ENCODE measurements around the gene ZPR1. TPM values are rescaled to one million over a fixed set of nuclear protein-coding genes. Genes with fewer than 3 reads are reported as not detected.

Gene ZPR1
- total RNA-seq, 1 donor from 2014 or later, result 35.4 TPM

DNA sequence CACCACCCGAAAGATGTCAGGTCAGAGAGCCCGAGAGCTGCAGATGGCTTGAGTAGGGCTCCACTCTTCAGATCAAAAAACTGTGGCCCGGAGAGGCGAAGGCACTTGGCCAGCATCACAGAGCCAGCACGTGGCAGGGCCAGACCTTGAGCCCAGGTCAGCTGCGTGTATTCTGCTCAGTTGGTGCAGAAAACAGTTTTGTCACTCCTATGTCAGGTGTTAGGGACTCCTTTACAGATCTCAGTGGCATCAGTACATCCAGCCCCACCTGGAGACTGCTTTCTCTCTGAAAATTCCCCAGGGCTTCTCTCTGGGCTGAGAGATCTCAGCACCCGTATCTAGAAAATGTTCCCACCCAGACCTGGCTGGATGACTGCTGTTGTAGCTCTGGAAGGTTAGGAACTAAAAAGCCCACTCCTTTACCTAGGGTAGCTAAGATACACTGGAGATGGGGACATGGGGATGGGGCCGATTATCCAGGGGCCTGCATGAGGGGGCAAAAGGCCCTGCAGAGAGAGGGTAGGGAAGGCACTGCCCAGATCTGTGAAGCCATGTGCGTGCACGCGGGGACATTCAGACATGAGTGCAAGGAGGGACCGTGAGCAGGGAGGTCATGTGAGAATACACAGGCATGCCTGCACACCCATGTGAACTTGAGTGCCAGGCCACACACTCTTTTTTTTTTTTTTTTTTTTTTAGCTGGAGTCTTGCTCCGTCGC lies 46.2 kb upstream of the ZPR1 start:
- intact Hi-C loops (cut with DNase I), result no loop called here
- H3K9me3 ChIP-seq, result no peaks in the 10 kb centered on the region
- H3K27ac ChIP-seq, result peak overlapping the region; percentile 88
- H3K27me3 ChIP-seq (ENCODE audit: low read depth), result no peaks in the 10 kb centered on the region
- no peaks in the 10 kb centered on the region for H3K36me3 ChIP-seq
- ATAC-seq (no peak), DNase-seq (no peak)
- no peak overlapping the region for H3K4me3 ChIP-seq
- TF ChIP-seq, protein P1, sequence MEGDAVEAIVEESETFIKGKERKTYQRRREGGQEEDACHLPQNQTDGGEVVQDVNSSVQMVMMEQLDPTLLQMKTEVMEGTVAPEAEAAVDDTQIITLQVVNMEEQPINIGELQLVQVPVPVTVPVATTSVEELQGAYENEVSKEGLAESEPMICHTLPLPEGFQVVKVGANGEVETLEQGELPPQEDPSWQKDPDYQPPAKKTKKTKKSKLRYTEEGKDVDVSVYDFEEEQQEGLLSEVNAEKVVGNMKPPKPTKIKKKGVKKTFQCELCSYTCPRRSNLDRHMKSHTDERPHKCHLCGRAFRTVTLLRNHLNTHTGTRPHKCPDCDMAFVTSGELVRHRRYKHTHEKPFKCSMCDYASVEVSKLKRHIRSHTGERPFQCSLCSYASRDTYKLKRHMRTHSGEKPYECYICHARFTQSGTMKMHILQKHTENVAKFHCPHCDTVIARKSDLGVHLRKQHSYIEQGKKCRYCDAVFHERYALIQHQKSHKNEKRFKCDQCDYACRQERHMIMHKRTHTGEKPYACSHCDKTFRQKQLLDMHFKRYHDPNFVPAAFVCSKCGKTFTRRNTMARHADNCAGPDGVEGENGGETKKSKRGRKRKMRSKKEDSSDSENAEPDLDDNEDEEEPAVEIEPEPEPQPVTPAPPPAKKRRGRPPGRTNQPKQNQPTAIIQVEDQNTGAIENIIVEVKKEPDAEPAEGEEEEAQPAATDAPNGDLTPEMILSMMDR (IDR thresholded peaks at IDR 0.05), result no peak
- H3K4me1 ChIP-seq, result peaks cover 35% of the 10 kb centered on the region

DNA sequence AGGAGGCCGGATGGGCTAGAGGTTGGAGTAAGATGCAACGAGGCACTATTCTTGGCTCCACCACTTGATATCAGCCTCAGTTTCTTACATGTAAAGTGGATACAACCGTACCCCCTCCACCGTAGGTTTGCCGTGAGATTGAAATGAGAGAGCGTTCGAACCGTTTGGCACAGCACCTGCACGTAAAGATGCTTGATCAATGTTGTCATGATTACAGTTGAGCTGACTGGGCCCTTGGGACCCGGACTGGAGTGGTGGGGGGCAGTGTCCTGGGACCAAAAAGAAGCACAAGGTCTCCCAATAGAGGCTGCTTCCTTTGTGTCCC lies 45.6 kb upstream of the ZPR1 start:
- H3K9me3 ChIP-seq, result no peaks in the 10 kb centered on the region
- DNase-seq (no peak), ATAC-seq (no peak)
- TF ChIP-seq, protein P1 (IDR thresholded peaks at IDR 0.05), result no peak
- H3K36me3 ChIP-seq, result no peaks in the 10 kb centered on the region
- no peaks in the 10 kb centered on the region for H3K27me3 ChIP-seq (ENCODE audit: low read depth)
- H3K4me3 ChIP-seq, result no peak overlapping the region
- no peak overlapping the region for H3K27ac ChIP-seq
- intact Hi-C loops (cut with DNase I), result no loop called here
- peaks cover 35% of the 10 kb centered on the region for H3K4me1 ChIP-seq

DNA sequence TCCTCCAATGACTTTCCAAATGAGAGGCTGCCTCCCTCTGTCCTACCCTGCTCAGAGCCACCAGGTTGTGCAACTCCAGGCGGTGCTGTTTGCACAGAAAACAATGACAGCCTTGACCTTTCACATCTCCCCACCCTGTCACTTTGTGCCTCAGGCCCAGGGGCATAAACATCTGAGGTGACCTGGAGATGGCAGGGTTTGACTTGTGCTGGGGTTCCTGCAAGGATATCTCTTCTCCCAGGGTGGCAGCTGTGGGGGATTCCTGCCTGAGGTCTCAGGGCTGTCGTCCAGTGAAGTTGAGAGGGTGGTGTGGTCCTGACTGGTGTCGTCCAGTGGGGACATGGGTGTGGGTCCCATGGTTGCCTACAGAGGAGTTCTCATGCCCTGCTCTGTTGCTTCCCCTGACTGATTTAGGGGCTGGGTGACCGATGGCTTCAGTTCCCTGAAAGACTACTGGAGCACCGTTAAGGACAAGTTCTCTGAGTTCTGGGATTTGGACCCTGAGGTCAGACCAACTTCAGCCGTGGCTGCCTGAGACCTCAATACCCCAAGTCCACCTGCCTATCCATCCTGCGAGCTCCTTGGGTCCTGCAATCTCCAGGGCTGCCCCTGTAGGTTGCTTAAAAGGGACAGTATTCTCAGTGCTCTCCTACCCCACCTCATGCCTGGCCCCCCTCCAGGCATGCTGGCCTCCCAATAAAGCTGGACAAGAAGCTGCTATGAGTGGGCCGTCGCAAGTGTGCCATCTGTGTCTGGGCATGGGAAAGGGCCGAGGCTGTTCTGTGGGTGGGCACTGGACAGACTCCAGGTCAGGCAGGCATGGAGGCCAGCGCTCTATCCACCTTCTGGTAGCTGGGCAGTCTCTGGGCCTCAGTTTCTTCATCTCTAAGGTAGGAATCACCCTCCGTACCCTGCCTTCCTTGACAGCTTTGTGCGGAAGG lies 44.8 kb upstream of the ZPR1 start:
- intact Hi-C loops (cut with DNase I), result no loop called here
- H3K4me1 ChIP-seq, result peaks cover 32% of the 10 kb centered on the region
- no peak for ATAC-seq
- no peak overlapping the region for H3K4me3 ChIP-seq
- no peak overlapping the region for H3K27ac ChIP-seq
- DNase-seq, result no peak
- H3K36me3 ChIP-seq, result no peaks in the 10 kb centered on the region
- H3K27me3 ChIP-seq (ENCODE audit: low read depth), result no peaks in the 10 kb centered on the region
- no peaks in the 10 kb centered on the region for H3K9me3 ChIP-seq
- TF ChIP-seq, protein P1 (IDR thresholded peaks at IDR 0.05), result no peak

DNA sequence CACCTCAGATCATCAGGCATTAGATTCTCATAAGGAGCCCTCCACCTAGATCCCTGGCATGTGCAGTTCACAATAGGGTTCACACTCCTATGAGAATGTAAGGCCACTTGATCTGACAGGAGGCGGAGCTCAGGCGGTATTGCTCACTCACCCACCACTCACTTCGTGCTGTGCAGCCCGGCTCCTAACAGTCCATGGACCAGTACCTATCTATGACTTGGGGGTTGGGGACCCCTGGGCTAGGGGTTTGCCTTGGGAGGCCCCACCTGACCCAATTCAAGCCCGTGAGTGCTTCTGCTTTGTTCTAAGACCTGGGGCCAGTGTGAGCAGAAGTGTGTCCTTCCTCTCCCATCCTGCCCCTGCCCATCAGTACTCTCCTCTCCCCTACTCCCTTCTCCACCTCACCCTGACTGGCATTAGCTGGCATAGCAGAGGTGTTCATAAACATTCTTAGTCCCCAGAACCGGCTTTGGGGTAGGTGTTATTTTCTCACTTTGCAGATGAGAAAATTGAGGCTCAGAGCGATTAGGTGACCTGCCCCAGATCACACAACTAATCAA lies 44.0 kb upstream of the ZPR1 start:
- intact Hi-C loops (cut with DNase I), result no loop called here
- H3K27ac ChIP-seq, result no peak overlapping the region
- no peaks in the 10 kb centered on the region for H3K9me3 ChIP-seq
- no peaks in the 10 kb centered on the region for H3K36me3 ChIP-seq
- H3K27me3 ChIP-seq (ENCODE audit: low read depth), result no peaks in the 10 kb centered on the region
- H3K4me1 ChIP-seq, result peaks cover 24% of the 10 kb centered on the region
- TF ChIP-seq, protein P1 (IDR thresholded peaks at IDR 0.05), result no peak
- DNase-seq, result no peak
- ATAC-seq, result no peak
- H3K4me3 ChIP-seq, result no peak overlapping the region

DNA sequence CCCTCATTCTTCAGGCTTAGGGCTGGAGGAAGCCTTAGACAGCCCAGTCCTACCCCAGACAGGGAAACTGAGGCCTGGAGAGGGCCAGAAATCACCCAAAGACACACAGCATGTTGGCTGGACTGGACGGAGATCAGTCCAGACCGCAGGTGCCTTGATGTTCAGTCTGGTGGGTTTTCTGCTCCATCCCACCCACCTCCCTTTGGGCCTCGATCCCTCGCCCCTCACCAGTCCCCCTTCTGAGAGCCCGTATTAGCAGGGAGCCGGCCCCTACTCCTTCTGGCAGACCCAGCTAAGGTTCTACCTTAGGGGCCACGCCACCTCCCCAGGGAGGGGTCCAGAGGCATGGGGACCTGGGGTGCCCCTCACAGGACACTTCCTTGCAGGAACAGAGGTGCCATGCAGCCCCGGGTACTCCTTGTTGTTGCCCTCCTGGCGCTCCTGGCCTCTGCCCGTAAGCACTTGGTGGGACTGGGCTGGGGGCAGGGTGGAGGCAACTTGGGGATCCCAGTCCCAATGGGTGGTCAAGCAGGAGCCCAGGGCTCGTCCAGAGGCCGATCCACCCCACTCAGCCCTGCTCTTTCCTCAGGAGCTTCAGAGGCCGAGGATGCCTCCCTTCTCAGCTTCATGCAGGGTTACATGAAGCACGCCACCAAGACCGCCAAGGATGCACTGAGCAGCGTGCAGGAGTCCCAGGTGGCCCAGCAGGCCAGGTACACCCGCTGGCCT lies 42.5 kb upstream of the ZPR1 start:
- ATAC-seq, result no peak
- Histone ChIP-seq H3K27ac (no peak overlapping the region), H3K9me3 (no peaks in the 10 kb centered on the region), H3K4me1 (peaks cover 9% of the 10 kb centered on the region), H3K36me3 (no peaks in the 10 kb centered on the region), H3K27me3 (ENCODE audit: low read depth) (no peaks in the 10 kb centered on the region), H3K4me3 (no peak overlapping the region)
- intact Hi-C loops (cut with DNase I), result no loop called here
- DNase-seq, result no peak
- TF ChIP-seq, protein P1 (IDR thresholded peaks at IDR 0.05), result no peak
